ENCODE data around the gene CRADD. TPM values are rescaled to one million over a fixed set of nuclear protein-coding genes. Genes with fewer than 3 reads are reported as not detected.
"Not testable (repeated sequence)": the region's sequence is repeated elsewhere in the genome, so short reads cannot be mapped to it uniquely, and the experiment has no call there.

Gene CRADD
- polyA plus RNA-seq, 4 donors, result 11.6 to 13.6 (median 12.7) TPM

DNA sequence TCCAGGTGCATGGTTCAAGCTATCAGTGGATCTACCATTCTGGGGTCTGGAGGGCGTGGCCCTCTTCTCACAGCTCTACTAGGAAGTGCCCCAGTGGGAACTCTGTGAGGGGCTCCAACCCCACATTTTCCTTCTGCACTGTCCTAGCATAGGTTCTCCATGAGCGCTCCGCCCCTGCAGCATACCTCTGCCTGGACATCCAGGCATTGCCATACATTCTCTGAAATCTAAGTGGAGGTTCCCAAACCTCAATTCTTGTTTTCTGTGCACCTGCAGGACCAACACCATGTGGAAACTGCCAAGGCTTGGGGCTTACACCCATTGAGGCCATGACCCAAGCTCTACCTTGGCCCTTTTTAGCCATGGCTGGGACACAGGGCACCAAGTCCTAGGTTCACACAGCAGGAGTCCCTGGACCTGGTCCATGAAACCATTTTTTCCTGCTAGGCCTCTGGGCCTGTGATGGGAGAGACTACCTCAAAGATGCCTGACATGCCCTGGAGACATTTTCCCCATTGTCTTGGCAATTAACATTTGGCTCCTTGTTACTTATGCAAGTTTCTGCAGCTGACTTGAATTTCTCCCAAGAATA, 76.8 kb downstream of the CRADD start:
- DNase-seq (ENCODE audit: low read depth in 4 of 4, low spot score in 2 of 4), result no peak

DNA sequence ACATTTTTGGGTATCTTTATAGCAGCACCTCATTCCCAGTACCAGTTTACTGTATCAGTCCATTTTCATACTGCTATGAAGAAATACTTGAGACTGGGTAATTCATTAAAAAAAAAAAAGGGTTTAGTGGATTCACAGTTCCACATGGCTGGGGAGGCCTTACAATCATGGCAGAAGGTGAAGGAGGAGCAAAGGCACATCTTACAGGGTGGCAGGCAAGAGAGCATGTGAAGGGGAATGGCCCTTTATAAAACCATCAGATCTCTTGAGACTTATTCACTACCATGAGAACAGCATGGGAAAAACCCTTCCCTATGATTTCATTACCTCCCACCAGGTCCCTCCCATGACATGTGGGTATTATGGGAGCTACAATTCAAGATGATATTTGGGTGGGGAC, 77.7 kb downstream of the CRADD start:
- DNase-seq (ENCODE audit: low read depth in 4 of 4, low spot score in 2 of 4), result not testable (repeated sequence)

GRCh38 chr12:93756288-93756687, 79.1 kb downstream of the CRADD start:
- no peak for DNase-seq (ENCODE audit: low read depth in 4 of 4, low spot score in 2 of 4)

DNA sequence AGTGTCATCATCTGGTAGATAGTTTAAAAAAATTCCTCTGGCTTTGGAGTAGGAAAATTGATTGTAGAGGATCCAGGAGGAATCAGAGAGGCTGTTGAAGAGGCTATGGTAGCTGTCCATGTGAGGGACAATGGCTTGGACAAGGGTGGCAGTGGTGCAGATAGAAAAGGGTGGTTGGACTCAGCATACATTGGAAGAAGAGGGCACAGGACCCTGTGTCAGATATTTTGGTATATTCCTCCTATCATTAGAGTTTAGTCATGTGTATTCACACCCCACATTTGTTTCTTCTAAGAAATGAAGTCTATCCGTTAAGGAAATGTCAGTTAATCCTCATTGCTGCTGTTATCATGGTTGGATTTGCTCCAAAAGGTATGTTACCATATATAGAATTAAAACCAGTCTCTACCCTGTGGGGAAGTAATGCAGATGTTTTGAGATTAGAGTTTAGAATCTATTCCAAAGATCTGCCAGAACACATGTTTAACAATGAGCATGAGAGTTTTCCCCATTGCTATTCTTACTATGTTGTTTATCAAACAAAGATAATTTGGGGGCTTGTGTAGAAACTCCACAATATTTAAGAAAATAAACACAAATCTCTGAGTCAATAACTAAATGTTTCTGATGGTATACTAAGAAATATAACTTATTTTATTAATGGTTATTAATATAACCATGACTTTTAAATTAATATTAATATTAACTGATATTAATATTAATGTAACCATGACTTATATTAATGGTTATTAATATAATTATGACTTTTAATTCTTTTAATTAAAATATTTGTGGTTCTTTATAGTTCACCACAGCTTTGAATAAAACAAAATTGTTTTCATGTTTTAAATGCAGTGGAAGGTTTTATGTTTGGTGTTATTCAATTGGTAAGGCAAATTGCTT, 80.9 kb downstream of the CRADD start:
- DNase-seq (ENCODE audit: low read depth in 4 of 4, low spot score in 2 of 4), result no peak

DNA sequence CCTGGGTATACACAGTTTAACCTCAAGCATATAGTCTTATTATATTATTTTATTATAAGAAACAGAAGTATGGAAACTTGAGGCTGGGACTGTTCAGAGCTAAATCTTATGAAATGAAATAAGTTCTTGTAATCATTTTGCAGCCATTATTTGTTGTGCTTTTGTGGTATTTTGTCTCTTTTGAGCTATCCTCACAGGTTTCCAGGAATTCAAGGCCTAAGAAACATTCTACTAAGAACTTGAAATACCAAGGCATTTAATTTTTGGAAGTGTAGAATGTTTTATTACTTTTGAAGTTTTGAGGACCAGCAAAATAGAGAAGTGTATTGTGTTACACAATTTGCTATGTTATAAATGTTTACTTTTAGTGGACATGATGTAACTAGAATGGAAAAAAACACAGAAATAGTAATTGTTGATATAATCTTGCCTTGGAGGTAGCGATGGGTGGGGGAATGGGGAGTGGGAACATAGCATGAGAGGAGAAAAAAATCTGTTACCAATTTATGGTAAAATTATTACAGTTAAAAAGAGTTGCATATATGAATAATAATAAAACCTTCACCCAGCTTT, 81.7 kb downstream of the CRADD start:
- DNase-seq (ENCODE audit: low read depth in 4 of 4, low spot score in 2 of 4), result no peak

- DNase-seq (ENCODE audit: low read depth in 4 of 4, low spot score in 2 of 4), result no peak
These were observed 82.4 kb downstream of the CRADD start for GRCh38 chr12:93759512-93760081.

DNA sequence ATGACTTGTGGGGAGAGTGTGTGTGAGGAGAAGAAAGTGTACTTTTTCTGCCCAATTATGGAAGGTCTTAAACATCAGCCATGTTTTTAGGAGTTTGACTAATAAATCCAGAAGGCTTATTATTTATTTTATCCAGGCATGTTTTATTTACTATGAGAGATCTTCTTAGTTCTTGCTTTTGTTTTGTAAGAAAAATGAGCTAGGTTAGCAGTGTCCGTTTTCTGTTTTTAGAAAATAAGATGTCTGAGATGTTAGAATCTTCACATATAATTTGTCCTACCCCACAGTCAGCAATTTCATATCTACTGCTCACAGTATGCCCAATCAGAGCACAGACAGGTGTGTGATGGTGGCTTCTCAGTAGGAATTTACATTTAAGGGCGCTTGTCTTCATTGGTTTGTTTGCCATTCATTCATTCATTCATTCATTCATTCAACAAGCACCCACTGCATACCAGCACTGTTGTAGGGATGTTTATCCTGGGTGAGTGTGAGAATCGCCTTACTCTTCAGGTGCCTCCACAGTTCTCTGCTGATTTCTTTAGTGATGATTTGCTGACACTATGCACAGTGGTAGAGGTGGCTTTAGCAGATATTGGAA, 83.2 kb downstream of the CRADD start:
- DNase-seq (ENCODE audit: low read depth in 4 of 4, low spot score in 2 of 4), result no peak

DNA sequence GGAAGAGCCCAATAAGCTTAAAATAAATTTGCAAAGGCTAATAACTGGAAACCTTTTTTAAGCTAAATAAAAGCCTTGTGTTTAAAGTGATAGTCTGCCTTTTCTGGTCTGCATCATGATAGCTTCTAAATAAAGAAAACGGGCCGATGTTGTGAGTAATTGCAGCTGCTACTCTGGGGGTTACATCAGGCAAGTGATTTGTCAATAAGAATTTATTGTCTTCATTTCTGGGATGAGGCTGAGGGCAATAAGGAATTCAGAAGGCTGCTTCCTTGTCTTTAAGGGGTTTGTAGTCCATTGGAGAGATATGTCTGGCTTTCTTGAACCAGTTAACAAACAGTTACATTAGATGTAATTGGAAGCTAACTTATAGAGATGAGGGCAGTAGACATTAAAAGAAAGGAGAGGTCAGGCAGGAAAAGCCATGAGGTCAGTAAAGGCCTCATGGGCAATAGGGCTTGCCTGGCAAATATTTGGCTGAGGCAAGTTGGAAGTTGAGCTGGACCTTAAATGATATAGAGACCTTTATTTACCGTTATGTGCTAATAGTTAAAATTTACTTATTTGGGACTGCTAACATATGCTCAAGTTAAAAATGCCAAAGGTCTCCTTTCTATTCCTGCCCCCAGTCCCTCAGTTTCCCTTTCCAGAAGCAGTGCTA, 85.0 kb downstream of the CRADD start:
- no peak for DNase-seq (ENCODE audit: low read depth in 4 of 4, low spot score in 2 of 4)

DNA sequence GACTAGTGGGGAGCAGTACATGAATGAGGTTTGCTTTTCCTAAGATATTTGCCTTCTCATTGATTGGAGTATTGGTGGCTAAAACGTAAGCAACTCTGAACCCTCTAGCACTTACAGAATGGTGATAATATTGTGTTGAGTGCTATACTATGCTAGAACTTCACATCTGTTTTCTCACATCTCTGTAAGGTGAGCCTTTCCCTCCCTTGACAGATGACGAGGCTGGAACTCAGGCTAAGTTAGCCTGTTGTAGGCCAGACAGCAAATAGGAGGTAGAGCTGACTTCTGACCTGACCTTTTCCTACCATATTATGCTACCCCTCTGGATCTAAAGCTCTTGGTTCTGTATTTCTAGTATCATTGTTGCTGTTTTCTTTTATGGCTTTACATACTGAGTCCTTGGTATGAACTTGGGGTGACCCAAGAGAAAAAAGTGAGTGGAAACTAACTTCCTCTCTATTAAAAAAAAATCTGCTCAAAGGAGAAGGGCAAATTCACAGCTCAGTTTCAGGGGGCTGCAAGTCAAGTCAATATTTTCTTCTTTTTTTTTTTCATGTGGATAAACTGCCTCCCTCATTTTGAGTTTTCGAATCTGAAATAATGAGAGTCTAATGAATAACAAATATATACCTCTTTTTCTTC, 85.9 kb downstream of the CRADD start:
- no peak for DNase-seq (ENCODE audit: low read depth in 4 of 4, low spot score in 2 of 4)

- DNase-seq (ENCODE audit: low read depth in 4 of 4, low spot score in 2 of 4), result no peak
These were observed 86.6 kb downstream of the CRADD start for GRCh38 chr12:93763746-93764147.

DNA sequence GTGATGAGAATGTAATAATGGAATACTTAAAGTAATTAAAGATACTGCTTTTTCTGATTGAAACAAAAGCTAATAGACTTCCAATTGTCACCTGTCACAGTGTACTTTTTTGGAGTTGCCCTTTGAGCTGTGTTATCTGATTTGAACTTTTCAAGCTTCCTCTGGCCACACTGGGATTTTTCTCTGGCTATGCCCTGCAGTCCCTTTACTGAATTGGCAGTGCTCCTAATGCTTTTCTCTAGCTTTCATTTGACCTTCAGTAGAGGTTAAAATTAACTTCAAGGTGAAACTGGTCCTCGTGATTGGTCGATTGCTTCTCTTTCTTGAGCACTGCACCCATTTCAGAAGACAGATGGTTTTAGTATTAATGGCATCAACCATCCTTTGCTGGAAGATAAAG, 89.2 kb downstream of the CRADD start:
- no peak for DNase-seq (ENCODE audit: low read depth in 4 of 4, low spot score in 2 of 4)

DNA sequence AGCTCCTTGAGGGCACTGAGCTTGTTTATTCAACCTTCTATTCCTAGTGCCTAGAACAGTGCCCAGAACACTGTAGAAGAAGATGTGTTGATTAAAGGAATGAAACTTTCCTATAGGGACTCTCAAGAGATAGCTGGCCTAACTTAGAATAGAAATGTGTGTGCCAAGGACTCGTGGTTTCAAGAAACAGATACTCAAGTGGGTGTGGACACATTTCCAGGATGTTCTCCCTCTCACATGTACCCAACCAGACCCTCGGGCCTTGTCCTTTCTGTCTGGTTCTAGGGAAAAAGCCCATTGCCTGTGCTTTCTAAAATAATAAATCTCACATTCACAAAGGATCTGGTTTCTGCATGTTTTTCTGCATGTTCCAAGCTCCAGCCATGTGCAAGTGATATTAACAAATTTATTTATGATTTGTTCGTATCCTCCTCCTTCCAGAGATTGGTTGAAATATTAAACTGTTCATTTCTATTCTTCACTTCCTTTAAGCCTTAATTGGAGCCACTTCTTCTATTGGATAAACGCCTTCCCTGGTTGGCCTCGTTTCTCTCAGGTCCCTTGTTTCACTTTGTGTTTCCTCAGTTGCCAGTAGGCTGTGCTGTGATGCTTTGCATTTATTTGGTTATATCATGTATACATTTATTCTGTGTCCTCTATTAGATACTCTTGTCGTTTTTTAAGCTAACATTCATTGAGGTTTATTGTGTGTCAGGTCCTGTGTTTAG, 89.8 kb downstream of the CRADD start:
- no peak for DNase-seq (ENCODE audit: low read depth in 4 of 4, low spot score in 2 of 4)

DNA sequence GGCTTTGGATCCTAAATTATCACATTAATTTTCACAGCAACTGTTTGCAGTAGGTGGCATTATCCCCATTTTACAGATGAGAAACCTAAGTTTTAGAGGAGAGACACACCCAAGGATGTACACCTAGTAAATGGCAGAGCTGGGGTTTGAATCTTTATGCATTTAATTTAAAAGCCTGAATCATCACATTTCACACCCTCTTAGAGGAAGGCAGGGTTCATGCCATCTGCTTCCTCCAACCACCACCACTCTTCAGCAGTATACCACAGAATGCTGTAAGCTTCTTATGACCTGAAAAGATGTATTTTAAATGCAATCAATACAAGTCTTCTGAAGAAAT, 90.3 kb downstream of the CRADD start:
- DNase-seq (ENCODE audit: low read depth in 4 of 4, low spot score in 2 of 4), result no peak

DNA sequence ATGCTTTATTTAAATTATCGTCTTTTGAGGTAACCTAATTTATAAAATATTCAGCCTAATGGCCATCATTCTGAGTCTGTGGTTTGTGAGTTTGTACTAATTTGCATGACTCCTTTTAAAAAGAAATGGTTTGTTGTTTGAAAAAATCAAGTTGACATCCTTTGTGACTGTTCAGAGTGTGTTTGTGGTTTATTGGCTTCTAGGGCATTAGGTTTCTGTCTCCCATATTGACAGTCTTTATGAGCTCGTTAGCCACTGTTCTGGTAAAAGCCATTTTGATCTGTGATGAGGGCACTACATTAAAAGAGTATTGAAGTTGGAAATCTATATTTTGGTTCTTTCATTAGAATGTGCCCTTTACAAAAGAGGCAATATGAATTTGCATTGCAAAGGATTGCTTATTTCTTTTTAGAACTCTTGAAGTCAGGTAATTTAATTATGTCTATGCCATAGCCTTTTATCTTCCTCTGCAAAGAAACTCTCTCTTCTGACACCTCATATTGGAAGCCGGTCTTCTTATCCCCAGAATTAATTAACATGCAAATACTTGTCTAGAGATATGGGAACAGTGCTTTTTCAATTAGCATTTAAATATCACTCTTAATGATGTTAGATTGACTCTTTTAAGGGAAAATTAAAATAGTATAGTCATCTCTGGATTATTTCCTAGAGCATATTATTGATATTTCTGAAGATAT, 95.0 kb downstream of the CRADD start:
- no peak for DNase-seq (ENCODE audit: low read depth in 4 of 4, low spot score in 2 of 4)

DNA sequence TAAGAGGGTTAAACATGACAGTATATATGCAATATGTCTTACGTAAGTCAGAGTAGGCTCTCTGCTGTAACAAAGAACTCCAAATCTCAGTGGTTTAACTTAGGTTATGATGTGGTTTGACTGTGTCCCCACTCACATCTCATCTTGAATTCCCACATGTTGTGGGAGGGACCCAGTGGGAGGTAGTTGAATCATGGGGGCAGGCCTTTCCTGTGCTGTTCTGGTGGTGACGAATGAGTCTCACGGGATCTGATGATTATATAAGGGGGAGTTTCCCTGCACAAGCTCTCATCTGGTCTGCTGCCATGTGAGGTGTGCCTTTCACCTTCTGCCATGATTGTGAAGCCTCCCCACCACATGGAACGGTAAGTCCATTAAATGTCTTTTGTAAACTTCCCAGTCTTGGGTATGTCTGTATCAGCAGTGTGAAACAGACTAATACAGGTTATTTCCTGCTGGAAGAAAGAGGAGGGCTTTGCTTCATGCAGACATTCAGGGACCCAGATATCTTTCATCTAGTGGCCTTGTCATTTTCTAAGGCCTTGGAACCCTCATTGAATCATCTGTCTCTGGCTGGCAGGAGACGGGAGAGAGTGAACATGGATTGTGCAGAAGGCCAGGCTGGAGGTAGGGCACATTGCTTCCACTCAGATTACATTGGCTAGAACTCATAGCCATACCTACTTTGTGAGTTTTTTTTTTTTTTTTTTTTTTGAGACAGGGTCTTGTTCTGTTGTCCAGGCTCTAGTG, 96.1 kb downstream of the CRADD start:
- DNase-seq (ENCODE audit: low read depth in 4 of 4, low spot score in 2 of 4), result no peak

DNA sequence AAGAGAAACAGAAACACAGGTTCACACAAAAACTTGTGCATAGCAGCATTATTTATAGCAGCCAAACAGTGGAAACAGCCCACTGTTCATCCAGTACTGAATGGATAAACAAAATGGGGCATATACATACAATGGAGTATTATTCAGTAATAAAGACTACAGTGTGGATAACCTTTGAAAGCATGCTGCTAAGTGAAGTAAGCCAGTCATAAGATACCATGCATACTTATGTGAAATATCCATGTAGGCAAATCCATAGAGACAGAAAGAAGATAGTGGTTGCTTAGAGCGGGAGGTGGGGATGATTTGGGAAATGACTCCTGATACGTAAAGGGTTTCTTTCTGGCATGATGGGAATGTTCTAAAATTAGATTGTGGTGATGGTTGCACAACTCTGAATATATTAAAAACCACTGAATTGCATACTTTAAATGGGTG, 99.4 kb downstream of the CRADD start:
- no peak for DNase-seq (ENCODE audit: low read depth in 4 of 4, low spot score in 2 of 4)

DNA sequence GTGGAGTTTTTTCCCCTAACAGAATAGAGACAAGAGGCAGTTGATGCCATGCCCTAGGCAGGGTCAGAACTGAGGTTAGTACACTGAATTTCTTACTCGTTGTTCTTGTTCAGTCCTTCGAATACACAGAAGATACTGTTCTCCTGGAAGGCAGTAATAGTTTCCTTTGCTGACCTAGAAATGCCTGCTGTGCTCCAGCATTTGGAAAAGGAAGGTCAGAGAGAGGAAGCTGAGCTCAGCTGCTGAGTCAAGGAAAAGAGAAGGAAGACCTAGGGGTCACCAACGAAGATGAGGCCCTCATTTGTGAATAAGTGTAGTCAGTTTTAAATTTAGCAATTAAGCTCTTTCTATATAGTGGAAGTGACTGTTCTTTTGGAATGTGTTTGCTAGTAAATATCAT, 100.1 kb downstream of the CRADD start:
- DNase-seq (ENCODE audit: low read depth in 4 of 4, low spot score in 2 of 4), result no peak

- DNase-seq (ENCODE audit: low read depth in 4 of 4, low spot score in 2 of 4), result peak in 2 of 4 donors; percentile 56 to 57
These were observed 101.1 kb downstream of the CRADD start for GRCh38 chr12:93778306-93778705.

Data from left renal cortex interstitium (tissue), 4 donors.